Fibroblast of the aortic adventitia (primary cell): ENCODE measurements around the gene FSTL4. TPM values are rescaled to one million over a fixed set of nuclear protein-coding genes. Genes with fewer than 3 reads are reported as not detected.

ENCODE experiments used
- DNase-seq: peaks from one replicate; pipeline ENCODE4 v3.0.0-alpha.2; 2010; ENCODE audit warnings: low read depth
- H3K4me3 ChIP-seq: 2 replicates; pipeline ENCODE4 v1.5.1; 2011; ENCODE audit warnings: low read depth, mild to moderate bottlenecking, control low read depth, low read length, moderate library complexity
- total RNA-seq: library from RNA; depleted of rRNA; stranded (reverse); fragments of >200 nt; gene quantifications from 2 replicates; pipeline ENCODE4 v1.2.3, GENCODE V29; 2012; ENCODE audit warnings: low replicate concordance
- TF ChIP-seq, protein P1 (sequence below): IDR thresholded peaks from 2 replicates; pipeline ENCODE4 v1.5.1; 2011; ENCODE audit warnings: mild to moderate bottlenecking, low read length, control low read depth, inconsistent platforms; ENCODE audit not compliant: insufficient read depth

Gene FSTL4
- total RNA-seq, 1 donor, result not detected

DNA sequence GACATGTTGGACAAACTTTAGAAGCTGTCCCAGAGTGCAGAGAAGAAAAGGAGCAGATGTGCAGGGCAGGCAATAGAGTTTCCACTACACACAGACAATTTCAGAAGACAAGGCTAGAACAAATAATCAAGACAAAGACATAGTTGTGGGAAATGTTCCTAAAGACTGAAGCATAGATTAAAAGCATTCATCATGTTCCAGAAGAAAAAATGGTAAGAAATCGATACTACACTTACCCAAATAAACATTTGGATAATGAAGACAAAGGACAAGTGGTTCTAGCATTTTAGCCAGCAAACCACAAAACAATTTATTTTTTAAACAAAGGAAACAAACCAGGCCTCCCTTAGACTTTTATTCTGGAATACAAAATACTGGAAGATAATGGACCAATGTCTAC, 97.9 kb downstream of the FSTL4 start:
- TF ChIP-seq, protein P1, sequence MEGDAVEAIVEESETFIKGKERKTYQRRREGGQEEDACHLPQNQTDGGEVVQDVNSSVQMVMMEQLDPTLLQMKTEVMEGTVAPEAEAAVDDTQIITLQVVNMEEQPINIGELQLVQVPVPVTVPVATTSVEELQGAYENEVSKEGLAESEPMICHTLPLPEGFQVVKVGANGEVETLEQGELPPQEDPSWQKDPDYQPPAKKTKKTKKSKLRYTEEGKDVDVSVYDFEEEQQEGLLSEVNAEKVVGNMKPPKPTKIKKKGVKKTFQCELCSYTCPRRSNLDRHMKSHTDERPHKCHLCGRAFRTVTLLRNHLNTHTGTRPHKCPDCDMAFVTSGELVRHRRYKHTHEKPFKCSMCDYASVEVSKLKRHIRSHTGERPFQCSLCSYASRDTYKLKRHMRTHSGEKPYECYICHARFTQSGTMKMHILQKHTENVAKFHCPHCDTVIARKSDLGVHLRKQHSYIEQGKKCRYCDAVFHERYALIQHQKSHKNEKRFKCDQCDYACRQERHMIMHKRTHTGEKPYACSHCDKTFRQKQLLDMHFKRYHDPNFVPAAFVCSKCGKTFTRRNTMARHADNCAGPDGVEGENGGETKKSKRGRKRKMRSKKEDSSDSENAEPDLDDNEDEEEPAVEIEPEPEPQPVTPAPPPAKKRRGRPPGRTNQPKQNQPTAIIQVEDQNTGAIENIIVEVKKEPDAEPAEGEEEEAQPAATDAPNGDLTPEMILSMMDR, result no peak

GRCh38 chr5:133512896-133513295, 99.4 kb downstream of the FSTL4 start:
- TF ChIP-seq, protein P1, result no peak
- DNase-seq, result no peak
- no peak overlapping the region for H3K4me3 ChIP-seq

More for the DNA sequence above, 97.9 kb downstream of the FSTL4 start:
- H3K4me3 ChIP-seq, result no peak overlapping the region
- no peak for DNase-seq

DNA sequence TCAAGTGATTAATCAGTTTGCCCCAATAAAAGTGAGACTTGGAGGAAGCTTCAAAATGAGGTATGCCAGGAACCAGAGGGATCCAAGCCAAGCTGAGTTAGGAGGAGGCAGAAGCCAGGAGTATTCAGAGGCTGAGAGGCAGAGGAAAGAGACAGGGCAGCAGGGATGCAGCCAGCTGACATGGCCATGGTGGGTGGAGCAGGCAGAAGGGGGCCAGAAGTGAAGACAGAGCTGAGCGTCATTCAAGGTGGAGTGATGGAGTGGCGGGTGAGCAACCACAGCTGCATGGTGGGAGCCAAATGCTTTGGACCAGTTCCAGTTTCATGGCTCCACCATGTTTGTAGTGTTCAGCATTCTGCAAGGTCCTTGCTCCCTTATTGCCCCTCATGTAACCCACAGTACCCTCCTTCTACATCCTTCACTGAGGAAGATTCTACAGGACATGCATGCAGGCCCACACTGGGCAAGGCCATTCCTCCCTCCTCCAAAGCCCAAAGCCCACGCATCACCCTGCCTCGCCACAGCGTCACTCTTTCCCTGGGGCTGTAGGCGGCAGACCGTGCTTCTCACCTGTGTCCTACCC, 100.6 kb downstream of the FSTL4 start:
- H3K4me3 ChIP-seq, result no peak overlapping the region
- TF ChIP-seq, protein P1, result no peak
- DNase-seq, result no peak

GRCh38 chr5:133510634-133511262, 101.6 kb downstream of the FSTL4 start:
- no peak for DNase-seq
- TF ChIP-seq, protein P1, result no peak

GRCh38 chr5:133509742-133510079, 102.6 kb downstream of the FSTL4 start:
- H3K4me3 ChIP-seq, result no peak overlapping the region
- TF ChIP-seq, protein P1, result no peak
- no peak for DNase-seq

More at GRCh38 chr5:133510634-133511262, 101.6 kb downstream of the FSTL4 start:
- H3K4me3 ChIP-seq, result no peak overlapping the region

- TF ChIP-seq, protein P1, result no peak
- H3K4me3 ChIP-seq, result no peak overlapping the region
- no peak for DNase-seq
Measured at GRCh38 chr5:133508845-133509741, 103.2 kb downstream of the FSTL4 start.
